HG02938 (cell line): ENCODE measurements around the gene POLR3GL.

Experiments used
- ATAC-seq: cut with Tn5 transposase; IDR thresholded peaks from one replicate; pipeline ENCODE4 v1.9.1; 2021; ENCODE audit warnings: mild to moderate bottlenecking, moderate library complexity; ENCODE audit not compliant: unreplicated experiment

Gene POLR3GL

GRCh38 chr1:145972580-145972979 is 8.1 kb downstream of the POLR3GL start:
- ATAC-seq = no peak

DNA sequence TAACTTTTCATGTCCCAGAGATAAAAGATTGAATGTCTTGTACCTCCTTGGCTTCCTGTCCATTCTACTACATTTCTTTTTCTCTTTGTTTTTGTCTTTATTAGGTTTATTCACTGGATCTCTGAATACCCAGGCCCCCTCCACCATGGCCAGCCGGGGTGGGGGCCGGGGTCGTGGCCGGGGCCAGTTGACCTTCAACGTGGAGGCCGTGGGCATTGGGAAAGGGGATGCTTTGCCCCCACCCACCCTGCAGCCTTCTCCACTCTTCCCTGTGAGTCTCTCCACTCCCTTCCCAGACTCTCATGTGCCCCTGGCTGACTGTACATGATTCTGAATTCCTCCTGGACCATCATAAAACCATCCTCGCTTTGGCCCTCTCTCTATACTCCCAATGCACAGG is 10.2 kb downstream of the POLR3GL start:
- ATAC-seq = no peak

GRCh38 chr1:145975216-145975615 is 10.7 kb downstream of the POLR3GL start:
- no peak for ATAC-seq

DNA sequence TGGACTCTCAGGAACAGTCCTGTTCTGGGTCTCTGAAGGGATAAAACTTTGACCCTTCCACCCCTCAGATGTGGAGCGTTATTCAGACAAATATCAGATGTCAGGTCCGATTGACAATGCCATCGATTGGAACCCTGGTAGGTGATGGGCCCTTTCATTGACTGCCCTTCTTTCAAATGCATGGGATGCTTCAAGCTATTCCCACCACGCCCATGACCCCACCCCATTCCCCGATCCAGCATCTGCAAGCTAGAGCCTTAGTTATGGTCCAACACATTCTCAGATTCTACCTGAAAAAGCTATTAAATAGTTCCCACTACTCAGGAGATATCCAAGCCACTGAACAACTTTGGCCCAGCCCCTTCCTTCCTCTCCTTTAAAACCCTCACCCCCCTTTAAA is 12.5 kb downstream of the POLR3GL start:
- ATAC-seq = no peak

DNA sequence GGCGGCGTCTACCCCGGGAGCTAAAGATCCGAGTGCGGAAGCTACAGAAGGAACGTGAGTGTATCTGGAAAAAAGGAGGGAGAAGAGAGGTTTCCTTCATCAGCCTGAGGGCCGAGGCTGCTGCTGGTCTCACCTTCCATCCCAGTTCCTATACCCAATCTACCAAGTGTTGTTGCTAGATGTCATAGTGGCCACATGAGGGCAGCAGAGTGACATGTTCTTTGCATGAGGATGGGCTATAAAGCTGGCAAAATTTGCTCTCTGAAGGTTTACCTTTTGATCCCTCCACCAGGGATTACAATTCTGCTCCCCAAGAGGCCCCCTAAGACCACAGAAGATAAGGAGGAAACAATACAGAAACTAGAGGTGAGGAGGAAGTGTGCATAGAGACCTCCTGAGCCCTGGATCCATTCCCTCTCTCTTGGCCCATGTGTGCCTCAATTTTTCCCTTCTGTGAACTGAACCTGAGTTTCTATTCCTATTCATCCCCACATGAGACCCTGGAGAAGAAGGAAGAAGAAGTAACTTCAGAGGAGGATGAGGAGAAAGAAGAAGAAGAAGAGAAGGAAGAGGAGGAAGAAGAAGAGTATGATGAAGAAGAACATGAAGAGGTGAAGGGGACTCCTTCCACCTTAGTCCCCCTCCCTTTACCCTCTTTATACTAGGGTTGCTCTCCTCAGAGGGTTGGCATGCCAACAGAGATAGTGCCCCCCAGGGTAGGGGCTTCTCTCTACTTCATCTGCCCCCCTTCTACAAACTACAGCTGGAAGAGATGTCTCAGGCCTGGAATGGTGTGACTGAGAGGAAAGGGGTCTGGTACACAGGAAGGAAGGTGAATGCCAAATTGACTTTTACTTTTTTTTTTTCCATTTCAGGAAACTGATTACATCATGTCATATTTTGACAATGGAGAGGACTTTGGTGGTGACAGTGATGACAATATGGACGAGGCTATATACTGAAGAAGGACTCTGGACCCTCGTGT is 13.3 kb downstream of the POLR3GL start:
- ATAC-seq = no peak

DNA sequence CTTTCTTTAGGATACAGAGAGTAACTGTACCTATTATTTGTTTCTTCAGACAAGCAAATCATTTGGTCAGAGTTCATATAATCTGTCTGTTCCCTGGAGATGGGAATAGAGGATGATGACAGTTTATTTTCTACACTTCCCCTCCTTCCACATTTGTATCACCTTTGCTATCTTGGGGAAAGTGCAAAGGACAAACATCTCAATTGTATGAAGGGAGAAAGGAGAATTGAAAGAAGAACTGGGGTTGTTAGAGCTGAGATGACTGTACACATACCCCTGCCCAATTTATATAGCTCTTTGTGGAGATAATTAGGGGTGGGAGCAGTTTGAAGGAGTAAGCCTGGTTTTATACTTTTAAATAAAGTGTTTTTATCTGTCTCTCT is 14.0 kb downstream of the POLR3GL start:
- ATAC-seq = no peak

GRCh38 chr1:145978854-145979745 is 14.6 kb downstream of the POLR3GL start:
- ATAC-seq = peak; percentile 92

- peak; percentile 21 for ATAC-seq
Observed at GRCh38 chr1:145979746-145980456, 15.4 kb downstream of the POLR3GL start.

DNA sequence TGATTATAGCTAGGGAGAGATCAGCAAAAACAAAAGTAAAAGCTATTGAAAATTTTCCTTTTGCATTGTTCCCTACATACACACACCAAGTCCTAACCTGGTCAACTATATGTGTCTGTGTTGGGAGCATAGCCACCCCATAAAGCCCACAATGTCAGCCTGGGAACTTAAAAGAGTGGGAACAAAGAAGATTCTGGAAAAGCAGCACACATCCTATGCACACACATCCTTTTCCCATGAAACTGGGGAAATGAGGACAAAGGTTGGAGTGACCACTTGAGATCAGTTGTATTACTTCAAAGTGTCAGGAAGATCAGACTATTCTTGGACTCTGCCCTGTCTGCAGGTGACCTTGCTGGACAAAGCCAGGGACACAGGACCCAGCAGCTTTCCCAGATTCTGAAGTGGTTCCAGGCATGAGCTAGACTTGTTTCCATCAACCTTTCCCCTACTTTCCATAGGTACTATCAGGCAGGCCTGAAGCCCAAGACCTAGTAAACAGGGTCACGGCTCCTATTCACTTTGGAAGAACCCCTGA is 16.0 kb downstream of the POLR3GL start:
- ATAC-seq = no peak

DNA sequence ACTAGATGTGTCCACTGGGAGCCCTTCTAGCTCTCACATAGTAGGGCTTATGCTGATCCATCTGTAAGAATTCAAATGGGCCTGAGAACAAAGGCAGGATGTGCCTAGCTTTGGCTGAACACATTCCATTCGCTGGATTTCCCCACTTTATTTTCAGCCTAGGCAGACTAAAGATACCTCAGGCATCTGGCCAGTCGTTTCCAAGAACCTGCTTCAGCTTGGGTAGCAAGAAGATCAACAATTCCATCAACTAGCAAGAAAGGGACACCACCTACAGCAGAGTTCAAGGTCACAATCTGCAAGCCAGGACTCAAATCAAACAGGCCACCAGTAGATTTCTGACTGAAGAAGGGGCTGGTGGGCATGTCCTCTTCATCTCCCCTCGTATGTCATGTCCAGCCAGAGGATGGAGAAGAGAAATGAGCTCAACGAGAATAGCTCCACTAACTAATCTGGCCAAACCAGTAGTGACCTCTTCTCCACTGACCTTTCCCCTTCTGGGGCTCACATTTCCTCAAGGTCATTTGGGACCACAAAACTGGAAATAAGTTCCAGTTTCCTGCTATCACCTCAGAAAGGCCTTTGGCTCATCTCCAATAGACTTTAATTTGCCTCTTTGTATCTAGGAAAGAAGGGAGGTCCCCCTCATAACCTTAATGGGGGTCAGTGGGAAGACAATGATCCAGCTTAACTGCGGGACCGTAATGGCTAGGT is 17.7 kb downstream of the POLR3GL start:
- no peak for ATAC-seq

DNA sequence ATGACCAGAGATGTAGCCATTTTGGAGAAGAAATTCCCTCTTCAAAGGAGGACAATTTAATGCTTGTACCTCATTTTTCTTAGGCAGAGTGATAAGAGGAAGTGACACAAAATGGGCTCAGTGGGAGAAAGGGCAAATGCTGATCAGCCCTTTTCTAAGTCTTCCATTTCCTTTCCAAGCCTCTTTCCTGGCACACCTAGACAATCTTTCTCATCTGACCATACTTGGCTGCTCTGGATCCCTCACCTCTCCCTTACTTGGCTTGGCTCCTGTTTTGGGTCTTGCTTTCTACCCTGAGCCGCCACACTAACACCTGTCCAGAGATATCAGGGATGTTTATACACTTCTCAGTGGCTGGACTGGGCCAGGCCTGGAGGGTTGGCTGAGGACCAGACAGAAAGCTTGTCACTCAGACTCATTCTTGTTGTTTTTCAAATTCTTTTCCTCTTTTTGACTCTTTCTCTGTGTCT is 18.8 kb downstream of the POLR3GL start:
- ATAC-seq = no peak

DNA sequence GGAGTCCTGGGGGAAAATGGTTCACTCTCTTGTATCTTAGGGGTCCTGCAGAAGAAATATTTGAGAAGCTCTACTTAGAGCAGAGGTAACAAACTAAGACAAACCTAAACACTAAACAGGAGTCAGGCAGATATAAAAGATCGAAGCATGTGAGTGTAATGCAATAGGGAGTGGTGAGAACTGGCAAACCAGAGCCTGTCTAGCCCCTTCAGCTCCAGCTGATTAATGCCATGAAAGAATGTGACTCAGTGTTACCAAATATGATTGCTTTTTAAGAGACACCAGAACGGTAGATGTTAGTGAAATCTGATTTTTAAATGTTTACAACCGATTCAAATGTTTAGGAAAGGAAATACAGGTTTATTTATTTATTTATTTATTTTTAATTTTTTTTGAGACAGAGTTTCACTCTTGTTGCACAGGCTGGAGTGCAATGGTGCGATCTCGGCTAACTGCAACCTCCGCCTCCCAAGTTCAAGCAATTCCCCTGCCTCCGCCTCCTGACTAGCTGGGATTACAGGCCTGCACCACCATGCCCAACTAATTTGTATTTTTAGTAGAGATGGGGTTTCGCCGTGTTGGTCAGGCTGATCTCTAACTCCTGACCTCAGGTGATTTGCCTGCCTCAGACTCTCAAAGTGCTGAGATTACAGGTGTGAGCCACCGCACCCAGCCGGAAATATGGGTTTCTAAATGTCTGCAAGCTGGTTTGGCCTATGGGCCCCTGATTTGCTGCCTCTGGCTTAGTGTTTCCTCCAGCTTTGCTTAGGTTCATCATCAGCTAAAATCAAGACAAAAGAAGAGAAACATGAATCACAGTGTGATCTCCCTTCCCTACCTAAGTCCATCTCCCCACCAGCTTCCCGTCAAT is 19.7 kb downstream of the POLR3GL start:
- no peak for ATAC-seq

DNA sequence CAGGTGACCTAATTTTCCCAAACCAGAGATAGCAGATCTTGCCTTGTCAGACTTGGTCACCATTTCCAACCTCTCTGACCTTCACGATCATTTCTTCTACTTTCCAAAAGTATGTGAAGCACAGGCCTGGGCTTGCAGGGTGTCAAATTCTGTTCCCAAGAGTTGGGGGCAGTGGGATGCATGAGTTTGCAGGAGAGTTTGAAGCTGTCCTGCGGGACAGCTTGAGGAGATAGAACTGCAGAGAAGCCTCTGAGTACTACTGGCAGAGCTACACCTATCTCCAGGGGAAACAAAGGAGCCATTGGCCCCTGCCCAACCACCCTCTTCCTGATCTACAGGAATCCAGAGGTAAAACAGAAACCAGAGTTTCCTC is 20.6 kb downstream of the POLR3GL start:
- ATAC-seq = no peak

GRCh38 chr1:145985502-145986439 is 21.3 kb downstream of the POLR3GL start:
- no peak for ATAC-seq

GRCh38 chr1:145986551-145986950 is 22.1 kb downstream of the POLR3GL start:
- ATAC-seq = no peak

DNA sequence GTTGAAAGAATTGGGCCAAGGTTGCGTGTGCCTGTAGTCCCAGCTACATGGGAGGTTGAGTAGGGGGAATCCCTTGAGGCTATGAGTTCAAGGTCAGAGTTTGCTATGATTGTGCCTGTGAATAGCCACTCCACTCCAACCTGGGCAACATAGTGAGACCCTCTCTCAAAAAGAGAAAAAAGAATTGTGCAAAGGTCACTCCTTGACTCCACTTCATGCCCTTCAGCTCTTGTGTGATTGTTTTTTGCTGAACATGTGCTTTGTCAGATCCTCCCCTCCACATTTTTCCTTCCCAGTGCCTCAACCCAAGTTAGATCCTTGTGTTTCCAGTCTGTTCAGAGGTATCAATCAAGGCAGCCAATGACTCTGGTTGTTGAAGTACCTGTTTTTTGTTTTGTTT is 23.4 kb downstream of the POLR3GL start:
- ATAC-seq = no peak

- no peak for ATAC-seq
Observed at GRCh38 chr1:145988773-145989172, 24.3 kb downstream of the POLR3GL start.

GRCh38 chr1:145990249-145990855 is 25.9 kb downstream of the POLR3GL start:
- no peak for ATAC-seq
